T-helper 2 cell treated with Interferon-gamma antibody and Interleukin-4, amounts not matched to agents 5 μg/mL and 100 μg/mL, for 36 hours (primary cell): Measurements from ENCODE around the gene SLC38A4.

Experiments
- DNase-seq: peaks from one replicate; pipeline ENCODE4 v3.0.0; 2021; ENCODE audit warnings: low spot score
- H3K27ac Mint-ChIP-seq: one replicate; pipeline ENCODE4 v1.8.0; 2021; ENCODE audit warnings: mild to moderate bottlenecking, mixed read lengths
- H3K27me3 Mint-ChIP-seq: one replicate; pipeline ENCODE4 v1.8.0; 2021; ENCODE audit warnings: low read depth, mixed read lengths
- H3K36me3 Mint-ChIP-seq: one replicate; pipeline ENCODE4 v1.8.0; 2021; ENCODE audit warnings: low read depth, mixed read lengths
- H3K4me1 Mint-ChIP-seq: one replicate; pipeline ENCODE4 v1.8.0; 2021; ENCODE audit warnings: low read depth, mixed read lengths
- H3K4me3 Mint-ChIP-seq: one replicate; pipeline ENCODE4 v1.8.0; 2022; ENCODE audit warnings: mild to moderate bottlenecking, moderate library complexity, mixed read lengths
- H3K9me3 Mint-ChIP-seq: one replicate; pipeline ENCODE4 v1.8.0; 2021; ENCODE audit warnings: mixed read lengths

The SLC38A4 gene

DNA sequence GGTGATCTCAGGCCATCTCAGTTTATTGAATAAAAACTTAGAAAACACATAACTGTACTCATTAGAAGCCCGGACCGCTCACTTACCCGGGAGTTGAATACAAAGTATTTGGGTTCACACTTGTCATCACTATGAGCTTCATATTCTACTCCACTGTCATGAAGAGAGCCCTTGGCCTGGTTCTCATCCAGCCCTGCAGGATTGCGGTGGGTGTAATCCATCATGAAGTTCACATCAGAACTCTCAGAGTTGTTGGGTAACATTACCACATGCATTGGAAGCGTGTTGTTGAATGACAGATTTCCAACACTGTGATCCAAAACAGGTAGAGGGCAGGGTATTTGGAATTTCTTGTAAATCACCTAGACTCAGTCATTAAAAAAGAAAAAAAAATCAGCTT lies 47.4 kb downstream of the SLC38A4 start:
- Mint-ChIP-seq H3K27me3 (peaks cover 6% of the 10 kb centered on the region), H3K36me3 (no peaks in the 10 kb centered on the region), H3K4me3 (no peak overlapping the region), H3K27ac (no peak overlapping the region), H3K9me3 (no peaks in the 10 kb centered on the region), H3K4me1 (no peaks in the 10 kb centered on the region)
- DNase-seq, result no peak

DNA sequence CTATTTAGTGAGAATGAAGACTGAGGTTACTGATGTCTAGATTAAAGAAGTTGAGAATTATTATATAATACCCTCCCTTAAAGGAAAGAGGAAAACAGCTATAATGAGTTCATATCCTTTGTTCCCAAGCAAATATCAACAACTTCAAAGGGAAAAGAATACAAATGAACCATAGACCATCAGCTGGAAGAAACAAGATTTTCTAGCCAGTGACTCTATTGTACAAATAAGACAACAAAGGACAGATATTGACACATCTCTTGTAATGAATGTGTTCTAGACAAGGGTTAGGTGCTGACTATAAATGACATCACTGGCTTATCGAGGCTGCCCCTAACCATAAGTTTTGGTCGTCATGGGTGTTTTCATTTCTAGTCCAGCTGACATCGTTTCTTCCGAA lies 48.2 kb downstream of the SLC38A4 start:
- H3K27ac Mint-ChIP-seq, result no peak overlapping the region
- H3K4me3 Mint-ChIP-seq, result no peak overlapping the region
- H3K27me3 Mint-ChIP-seq, result peaks cover 10% of the 10 kb centered on the region
- no peak for DNase-seq
- H3K4me1 Mint-ChIP-seq, result no peaks in the 10 kb centered on the region
- H3K9me3 Mint-ChIP-seq, result no peaks in the 10 kb centered on the region
- H3K36me3 Mint-ChIP-seq, result no peaks in the 10 kb centered on the region

DNA sequence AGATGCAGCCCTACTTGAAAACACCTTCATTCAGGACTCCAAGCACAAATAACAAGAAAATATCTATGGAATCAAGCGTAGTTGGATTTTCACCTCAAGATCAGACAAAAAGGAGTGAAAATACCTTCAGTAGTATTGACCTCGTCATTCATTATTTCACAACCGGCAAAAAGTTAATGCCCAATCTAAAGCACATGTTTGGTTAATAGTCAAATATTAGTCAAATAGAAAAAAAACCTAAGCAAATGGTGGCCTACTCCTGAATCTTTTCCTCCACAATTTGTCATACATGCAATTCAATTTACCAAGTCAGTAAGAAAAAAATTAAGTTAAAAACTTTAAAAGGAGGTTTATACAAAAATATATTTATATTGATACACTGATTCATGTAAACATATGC lies 50.0 kb downstream of the SLC38A4 start:
- Mint-ChIP-seq H3K9me3 (no peaks in the 10 kb centered on the region), H3K27ac (no peak overlapping the region), H3K4me1 (no peaks in the 10 kb centered on the region), H3K4me3 (no peak overlapping the region), H3K27me3 (peaks cover 11% of the 10 kb centered on the region), H3K36me3 (no peaks in the 10 kb centered on the region)
- no peak for DNase-seq

DNA sequence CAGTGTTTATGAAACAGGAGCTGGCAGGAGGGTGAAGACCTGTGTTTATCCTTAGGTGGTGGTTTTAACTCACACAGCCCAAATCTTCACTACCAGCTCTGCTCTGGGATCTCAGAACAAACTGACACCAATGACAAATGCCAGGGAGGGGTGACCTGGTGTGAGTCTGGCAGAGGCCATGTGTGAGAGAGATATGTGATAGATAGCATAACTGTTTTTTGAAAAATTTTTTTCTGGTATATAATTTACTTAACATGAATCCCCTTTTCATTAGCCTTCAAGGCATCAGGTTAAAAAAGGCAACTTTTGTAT lies 51.5 kb downstream of the SLC38A4 start:
- H3K36me3 Mint-ChIP-seq, result no peaks in the 10 kb centered on the region
- H3K27ac Mint-ChIP-seq, result no peak overlapping the region
- H3K4me1 Mint-ChIP-seq, result no peaks in the 10 kb centered on the region
- DNase-seq, result no peak
- H3K27me3 Mint-ChIP-seq, result peaks cover 11% of the 10 kb centered on the region
- no peaks in the 10 kb centered on the region for H3K9me3 Mint-ChIP-seq
- H3K4me3 Mint-ChIP-seq, result no peak overlapping the region

DNA sequence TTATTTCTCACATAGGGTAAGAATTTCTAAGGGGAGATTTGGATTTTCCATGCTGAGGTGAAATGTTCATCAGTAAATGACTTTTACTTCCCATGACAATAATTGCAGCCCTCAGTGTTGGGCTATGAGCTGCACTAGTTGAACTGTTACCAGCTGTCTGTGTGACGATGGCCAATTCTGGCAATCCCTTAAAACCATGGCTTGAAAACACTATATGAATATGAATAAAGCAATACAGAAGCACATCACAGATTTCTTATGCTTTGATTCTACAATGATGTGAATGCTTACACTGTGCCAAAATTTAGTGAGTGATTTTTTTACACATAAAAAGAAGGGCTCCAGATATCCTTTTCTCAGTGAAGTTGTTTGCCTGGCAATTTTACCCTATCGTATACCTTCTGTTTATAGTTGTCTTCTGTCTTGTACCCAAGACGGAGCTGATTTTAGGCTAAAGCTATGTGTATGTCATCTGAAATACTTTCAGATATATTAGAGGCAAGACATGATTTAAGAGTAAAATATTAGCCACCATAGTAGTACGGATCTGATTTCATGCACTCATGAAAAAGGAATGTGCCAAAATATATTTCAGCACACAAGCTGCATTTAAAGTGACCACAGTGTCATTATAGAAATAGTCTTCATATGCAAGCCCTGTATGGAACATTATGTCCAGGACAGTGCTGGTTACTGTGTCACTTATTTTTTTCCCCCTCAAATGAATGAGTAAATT lies 52.0 kb downstream of the SLC38A4 start:
- no peak for DNase-seq
- Mint-ChIP-seq H3K9me3 (no peaks in the 10 kb centered on the region), H3K36me3 (no peaks in the 10 kb centered on the region), H3K4me1 (no peaks in the 10 kb centered on the region), H3K27me3 (peaks cover 11% of the 10 kb centered on the region), H3K27ac (no peak overlapping the region), H3K4me3 (no peak overlapping the region)

DNA sequence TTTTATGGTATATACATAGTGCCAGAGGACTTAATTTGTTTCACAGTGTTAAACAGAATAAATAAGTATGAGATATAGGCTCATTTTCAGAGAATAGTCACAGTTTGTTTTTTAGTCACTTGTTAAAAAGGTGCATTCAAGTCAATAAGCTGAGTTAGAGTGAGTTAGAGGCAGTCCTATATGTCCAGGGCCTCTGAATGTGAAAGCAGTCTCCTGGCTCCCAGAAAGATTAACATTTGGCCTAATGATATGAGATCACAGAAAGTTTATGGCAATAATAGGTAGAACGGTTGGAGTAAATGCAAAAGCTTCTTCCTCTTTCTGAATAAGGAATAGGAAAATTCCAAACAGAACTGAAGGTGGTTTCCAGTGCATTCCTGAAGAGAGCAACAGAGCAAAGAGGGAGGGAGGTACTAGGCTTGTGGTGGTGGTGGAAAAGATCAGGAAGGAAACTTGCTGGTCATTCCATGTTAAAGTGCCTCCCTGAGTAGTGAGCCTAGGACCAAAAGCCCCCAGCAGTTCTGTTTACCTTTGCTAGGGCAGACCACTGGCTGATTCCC lies 54.4 kb downstream of the SLC38A4 start:
- no peak overlapping the region for H3K27ac Mint-ChIP-seq

DNA sequence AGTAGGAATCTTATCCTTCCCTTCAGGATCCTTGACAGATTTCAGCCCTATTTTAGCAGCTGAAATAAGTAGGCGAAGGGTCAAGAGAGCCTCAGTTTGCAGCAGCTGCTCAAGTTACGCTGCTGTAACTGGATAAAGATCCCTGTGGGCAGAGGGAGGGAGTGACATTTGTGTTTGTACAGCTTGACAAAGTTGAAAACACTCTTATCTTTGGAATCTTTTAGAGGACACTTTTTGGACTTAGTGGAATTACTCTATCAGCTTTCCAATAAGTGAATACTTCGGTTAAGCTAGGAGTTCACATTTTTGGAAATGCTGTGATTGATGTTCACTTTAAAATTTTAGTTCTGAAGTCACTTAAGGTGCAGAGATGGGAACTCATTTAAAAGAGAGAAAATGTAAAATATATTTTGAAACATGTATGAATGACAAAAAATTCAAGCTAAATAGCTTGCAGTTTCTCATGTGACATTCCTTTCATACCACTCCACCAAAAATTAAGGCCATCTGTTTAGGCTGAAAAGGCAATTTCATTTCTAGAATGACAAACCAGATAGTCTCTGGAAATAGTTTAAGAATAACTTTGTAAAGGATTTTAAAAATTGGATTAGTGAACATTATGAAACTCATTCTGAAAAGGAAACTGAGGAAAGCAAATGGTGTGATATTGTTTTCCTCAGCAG lies 55.2 kb downstream of the SLC38A4 start:
- Mint-ChIP-seq H3K9me3 (no peaks in the 10 kb centered on the region), H3K4me3 (no peak overlapping the region), H3K27me3 (peaks cover 25% of the 10 kb centered on the region), H3K4me1 (no peaks in the 10 kb centered on the region), H3K36me3 (no peaks in the 10 kb centered on the region), H3K27ac (no peak overlapping the region)
- no peak for DNase-seq

More for the DNA sequence above, 54.4 kb downstream of the SLC38A4 start:
- Mint-ChIP-seq H3K4me3 (no peak overlapping the region), H3K27me3 (peaks cover 25% of the 10 kb centered on the region), H3K9me3 (no peaks in the 10 kb centered on the region), H3K36me3 (no peaks in the 10 kb centered on the region), H3K4me1 (no peaks in the 10 kb centered on the region)
- DNase-seq, result no peak

DNA sequence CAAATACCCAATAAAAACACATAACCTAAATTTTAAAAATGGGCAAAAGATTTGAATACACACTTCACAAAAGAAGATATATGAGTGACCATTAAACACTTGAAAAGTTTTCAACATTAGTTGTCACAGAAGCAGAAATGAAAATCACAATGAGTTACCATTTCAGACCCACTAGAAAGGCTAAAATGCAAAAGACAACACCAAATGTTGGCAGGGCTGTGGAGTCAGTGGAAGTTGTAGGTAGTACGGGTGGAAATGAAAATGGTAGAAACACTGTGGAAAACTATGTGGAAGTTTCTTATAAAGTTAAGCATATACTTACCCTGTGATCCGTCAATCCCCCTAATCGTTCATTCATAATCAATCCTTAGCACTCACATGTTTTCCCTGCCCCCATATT lies 61.8 kb downstream of the SLC38A4 start:
- DNase-seq, result no peak
- H3K4me1 Mint-ChIP-seq, result no peaks in the 10 kb centered on the region
- no peak overlapping the region for H3K4me3 Mint-ChIP-seq
- H3K36me3 Mint-ChIP-seq, result no peaks in the 10 kb centered on the region
- no peaks in the 10 kb centered on the region for H3K9me3 Mint-ChIP-seq
- H3K27me3 Mint-ChIP-seq, result peaks cover 16% of the 10 kb centered on the region
- H3K27ac Mint-ChIP-seq, result no peak overlapping the region

DNA sequence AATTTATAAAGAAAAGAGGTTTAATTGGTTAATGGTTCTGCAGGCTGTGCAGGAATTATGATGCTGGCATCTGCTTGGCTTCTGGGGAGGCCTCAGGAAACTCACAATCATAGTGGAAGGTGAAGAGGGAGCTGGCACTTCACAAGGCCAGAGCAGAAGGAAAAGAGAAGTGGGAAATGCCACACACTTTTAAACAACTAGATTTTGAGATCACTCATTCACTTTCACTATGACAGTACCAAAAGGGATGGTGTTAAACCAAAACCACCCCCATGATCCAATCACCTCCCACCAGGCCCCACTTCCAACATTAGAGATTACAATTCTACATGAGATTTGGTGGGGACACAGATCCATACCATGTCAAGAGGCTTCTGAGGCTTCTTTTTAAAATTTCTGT lies 62.6 kb downstream of the SLC38A4 start:
- H3K9me3 Mint-ChIP-seq, result peaks cover 7% of the 10 kb centered on the region
- H3K4me3 Mint-ChIP-seq, result no peak overlapping the region

DNA sequence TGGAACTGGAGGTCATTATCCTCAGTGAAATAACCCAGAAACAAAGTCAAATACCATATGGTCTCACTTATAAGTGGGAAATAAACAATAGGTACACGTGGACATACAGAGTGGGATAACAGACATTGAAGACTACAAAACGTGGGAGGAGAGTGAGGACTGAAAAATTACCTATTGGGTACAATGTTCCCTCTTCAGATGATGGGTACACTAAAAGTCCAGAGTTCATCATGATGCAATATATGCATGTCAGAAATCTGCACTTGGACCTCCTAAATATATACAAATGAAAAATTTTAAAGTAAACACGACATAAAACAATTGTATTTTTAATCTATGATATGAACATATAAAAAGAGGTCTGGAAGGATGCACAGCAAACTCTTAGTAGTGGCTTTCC lies 71.2 kb downstream of the SLC38A4 start:
- Mint-ChIP-seq H3K27me3 (peaks cover 11% of the 10 kb centered on the region), H3K36me3 (no peaks in the 10 kb centered on the region), H3K4me3 (no peak overlapping the region), H3K27ac (no peak overlapping the region), H3K4me1 (peaks cover 8% of the 10 kb centered on the region), H3K9me3 (peaks cover 24% of the 10 kb centered on the region)
- no peak for DNase-seq

More for the DNA sequence above, 62.6 kb downstream of the SLC38A4 start:
- Mint-ChIP-seq H3K4me1 (no peaks in the 10 kb centered on the region), H3K27ac (no peak overlapping the region), H3K27me3 (peaks cover 16% of the 10 kb centered on the region), H3K36me3 (no peaks in the 10 kb centered on the region)
- no peak for DNase-seq

DNA sequence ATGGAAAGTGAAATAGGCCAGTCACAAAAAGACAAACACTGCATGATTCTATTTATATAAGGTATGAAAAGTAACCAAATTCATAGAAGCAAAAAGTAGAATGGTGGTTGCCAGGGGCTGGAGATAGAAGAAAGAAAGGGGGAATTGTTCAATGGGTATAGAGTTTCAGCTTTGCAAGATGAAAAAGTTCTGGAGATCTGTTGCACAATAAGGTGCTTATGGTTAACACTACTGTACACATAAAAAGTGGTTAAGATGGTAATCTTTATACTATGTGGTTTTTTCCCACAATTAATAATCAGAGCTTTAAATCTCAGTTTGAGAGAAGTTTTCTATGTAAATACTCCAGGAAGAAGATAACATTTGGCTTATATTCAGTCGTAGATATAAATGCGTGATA lies 73.4 kb downstream of the SLC38A4 start:
- Mint-ChIP-seq H3K4me3 (no peak overlapping the region), H3K9me3 (peaks cover 32% of the 10 kb centered on the region), H3K4me1 (peaks cover 8% of the 10 kb centered on the region), H3K27me3 (peaks cover 21% of the 10 kb centered on the region), H3K36me3 (no peaks in the 10 kb centered on the region), H3K27ac (no peak overlapping the region)
- DNase-seq, result no peak

DNA sequence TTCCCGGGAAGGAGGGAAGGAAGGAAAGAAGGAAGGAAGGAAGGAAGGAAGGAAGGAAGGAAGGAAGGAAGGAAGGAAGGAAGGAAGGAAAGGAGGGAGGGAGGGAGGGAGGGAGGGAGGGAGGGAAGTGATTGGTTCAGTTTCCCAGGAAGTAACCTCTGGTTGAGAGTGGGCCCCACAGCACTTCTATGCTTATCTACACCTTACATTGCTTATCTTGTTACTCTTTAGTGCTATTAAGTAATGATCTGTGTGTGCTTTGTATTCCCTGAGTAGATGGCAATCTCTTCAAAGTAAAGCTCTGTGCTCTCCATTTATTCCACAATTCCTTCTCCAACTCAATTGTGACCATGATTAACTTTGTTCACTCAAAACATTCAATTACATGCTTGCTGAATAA lies 74.6 kb downstream of the SLC38A4 start:
- H3K9me3 Mint-ChIP-seq, result peaks cover 26% of the 10 kb centered on the region
- H3K27ac Mint-ChIP-seq, result no peak overlapping the region
- H3K4me3 Mint-ChIP-seq, result no peak overlapping the region
- no peaks in the 10 kb centered on the region for H3K36me3 Mint-ChIP-seq
- DNase-seq, result no peak
- peaks cover 8% of the 10 kb centered on the region for H3K4me1 Mint-ChIP-seq
- peaks cover 21% of the 10 kb centered on the region for H3K27me3 Mint-ChIP-seq

DNA sequence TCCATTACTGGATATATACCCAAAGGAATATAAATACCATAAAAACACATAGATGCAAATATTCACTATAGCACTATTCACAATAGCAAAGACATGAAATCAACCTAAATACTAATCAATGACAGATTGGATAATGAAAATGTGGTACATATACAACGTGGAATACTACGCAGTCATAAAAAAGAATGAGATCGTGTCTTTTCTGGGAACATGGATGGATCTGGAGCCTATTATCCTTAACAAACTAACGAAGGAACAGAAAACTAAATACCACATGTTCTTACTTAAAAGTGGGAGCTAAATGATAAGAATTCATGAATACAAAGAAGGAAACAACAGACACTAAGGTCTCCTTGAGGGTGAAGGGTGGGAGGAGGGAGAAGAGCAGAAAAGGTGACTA lies 76.5 kb downstream of the SLC38A4 start:
- Mint-ChIP-seq H3K4me1 (peaks cover 8% of the 10 kb centered on the region), H3K27ac (no peak overlapping the region), H3K36me3 (no peaks in the 10 kb centered on the region), H3K9me3 (peaks cover 34% of the 10 kb centered on the region), H3K27me3 (peaks cover 18% of the 10 kb centered on the region), H3K4me3 (no peak overlapping the region)
- DNase-seq, result no peak

DNA sequence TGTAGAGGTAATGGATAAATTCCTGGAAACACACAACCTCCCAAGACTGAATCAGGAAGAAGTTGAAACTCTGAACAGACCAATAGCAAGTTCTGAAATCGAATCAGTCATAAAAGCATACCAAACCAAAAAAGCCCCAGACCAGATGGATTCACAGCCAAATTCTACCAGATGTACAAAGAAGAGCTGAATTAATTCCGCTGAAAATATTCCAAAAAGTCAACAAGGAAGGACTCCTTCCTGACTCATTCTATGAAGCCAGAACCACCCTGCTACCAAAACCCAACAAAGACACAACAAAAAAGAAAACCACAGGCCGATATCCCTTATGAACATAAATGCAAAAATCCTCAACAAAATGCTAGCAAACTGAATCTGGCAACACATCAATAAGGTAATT lies 81.5 kb downstream of the SLC38A4 start:
- no peaks in the 10 kb centered on the region for H3K36me3 Mint-ChIP-seq
- no peak overlapping the region for H3K27ac Mint-ChIP-seq
- peaks cover 8% of the 10 kb centered on the region for H3K27me3 Mint-ChIP-seq
- no peak overlapping the region for H3K4me3 Mint-ChIP-seq
- no peak for DNase-seq
- peaks cover 46% of the 10 kb centered on the region for H3K9me3 Mint-ChIP-seq
- H3K4me1 Mint-ChIP-seq, result no peaks in the 10 kb centered on the region
